ENCODE results near the gene KDM5C. TPM values are rescaled to one million over a fixed set of nuclear protein-coding genes. Genes with fewer than 3 reads are reported as not detected.
"Not testable (repeated sequence)": the region's sequence is repeated elsewhere in the genome, so short reads cannot be mapped to it uniquely, and the experiment has no call there.

KDM5C gene
- total and polyA plus RNA-seq, 5 experiments from 2014 or later: 21.0 to 153 (median 26.5) TPM

DNA sequence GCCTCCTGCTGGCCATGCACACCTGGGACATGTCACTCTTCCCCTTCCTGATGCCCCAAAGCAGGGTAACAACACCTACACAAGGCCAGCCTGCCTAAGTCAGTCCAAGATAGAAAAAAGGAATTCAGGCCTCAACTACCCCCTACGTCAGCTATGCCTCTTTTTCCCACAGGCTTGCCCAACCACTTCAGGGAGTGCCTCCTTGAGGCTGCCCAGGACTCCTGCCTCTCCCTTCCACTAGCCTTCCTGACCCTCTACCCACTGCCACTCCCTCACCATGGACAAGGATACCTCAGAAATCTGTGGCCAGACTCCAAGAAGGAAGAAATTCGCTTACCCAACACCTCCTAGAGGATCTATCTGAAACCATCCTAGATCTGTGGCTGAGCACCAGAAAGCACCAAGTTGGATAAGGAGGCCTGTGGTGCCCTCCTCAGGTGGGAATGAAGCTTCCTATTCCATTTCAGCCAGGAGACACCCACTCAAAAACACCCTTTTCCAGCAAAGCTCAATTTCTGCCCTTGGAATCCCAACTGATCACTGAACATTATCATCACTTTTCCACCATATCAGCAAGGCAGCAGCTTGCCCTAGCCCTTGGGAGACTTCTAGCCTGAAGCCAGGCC, 1.8 kb downstream of the KDM5C start:
- peak overlapping the region; percentile 92 to 99 (median 96) for H3K4me3 Mint-ChIP-seq
- H3K27ac Mint-ChIP-seq: peak overlapping the region; percentile 57 to 99 (median 98)
- H3K9me3 Mint-ChIP-seq: peaks cover 0 to 3% (median 0%) of the 10 kb centered on the region in 9 donors
- peaks cover 0 to 22% (median 0%) of the 10 kb centered on the region in 3 donors for H3K36me3 Mint-ChIP-seq
- POLR2A ChIA-PET: no interaction called here
- no peak for ATAC-seq
- H3K27me3 Mint-ChIP-seq: no peaks in the 10 kb centered on the region
- no peak for DNase-seq
- H3K4me1 Mint-ChIP-seq: peaks cover 4 to 39% (median 36%) of the 10 kb centered on the region in 4 donors

DNA sequence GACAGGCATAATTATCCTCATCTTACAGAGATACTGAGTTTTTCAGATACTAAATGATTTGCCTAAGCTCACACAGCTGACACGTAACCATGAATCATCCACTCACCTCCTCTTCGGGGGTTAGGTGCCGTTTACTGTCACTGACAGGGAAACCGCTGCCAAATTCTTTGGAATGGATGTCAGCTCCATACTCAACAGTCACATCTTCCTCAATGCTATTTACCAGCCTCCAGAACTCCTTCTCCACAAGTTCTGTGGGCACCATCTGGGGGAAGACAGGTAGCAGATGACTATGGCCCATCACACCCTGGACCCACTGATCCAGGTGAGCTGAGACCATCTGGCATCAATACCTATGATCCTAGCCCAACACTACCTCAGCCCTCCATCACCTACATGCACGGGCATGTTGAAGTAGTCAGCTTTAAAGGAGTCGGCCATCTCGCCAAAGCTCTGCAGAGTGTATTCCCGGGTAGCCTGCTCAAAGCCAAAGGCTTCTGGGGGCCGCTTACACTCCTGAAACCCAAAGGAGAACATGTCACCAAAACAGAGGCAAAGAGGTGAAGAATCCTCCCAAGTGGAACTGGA, 13.5 kb downstream of the KDM5C start:
- H3K27ac Mint-ChIP-seq: no peak overlapping the region
- no peak overlapping the region for H3K4me3 Mint-ChIP-seq
- POLR2A ChIA-PET: interaction anchor here (0.7 kb wide), 1 partner anchor 8 kb away, joined by 3 read pairs; no protein-coding TSS in a partner anchor
- DNase-seq (no peak), ATAC-seq (no peak)
- H3K27me3 Mint-ChIP-seq: no peaks in the 10 kb centered on the region
- no peaks in the 10 kb centered on the region for H3K9me3 Mint-ChIP-seq
- no peaks in the 10 kb centered on the region for H3K4me1 Mint-ChIP-seq
- H3K36me3 Mint-ChIP-seq: peaks cover 7 to 79% (median 9%) of the 10 kb centered on the region in 3 donors

DNA sequence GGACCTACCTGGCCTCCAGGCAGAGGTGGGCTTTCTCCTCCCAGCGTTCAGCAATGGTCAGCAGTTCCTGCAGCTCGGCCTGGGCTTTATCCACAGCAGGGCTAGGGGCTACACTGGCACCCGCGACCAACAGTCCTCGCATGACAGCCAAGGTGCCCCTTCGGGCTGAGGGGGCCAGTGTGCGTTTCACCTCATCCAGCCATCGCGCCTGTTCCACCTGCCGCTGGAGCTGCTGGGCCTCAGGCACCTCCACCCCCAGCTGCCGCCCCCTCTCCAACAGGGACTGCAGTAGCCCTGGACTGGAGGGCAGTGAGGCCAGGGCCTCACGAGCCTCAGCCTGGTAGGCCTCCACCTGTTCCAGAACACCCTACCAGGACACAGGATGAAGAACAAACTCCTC, 28.3 kb downstream of the KDM5C start:
- Mint-ChIP-seq H3K9me3 (no peaks in the 10 kb centered on the region), H3K36me3 (peaks cover 2 to 64% (median 9%) of the 10 kb centered on the region in 3 donors), H3K27ac (peak overlapping the region in 1 of 10 donors; percentile 68), H3K4me1 (no peaks in the 10 kb centered on the region), H3K4me3 (no peak overlapping the region), H3K27me3 (no peaks in the 10 kb centered on the region)
- DNase-seq: no peak
- ATAC-seq: no peak
- POLR2A ChIA-PET: no interaction called here

DNA sequence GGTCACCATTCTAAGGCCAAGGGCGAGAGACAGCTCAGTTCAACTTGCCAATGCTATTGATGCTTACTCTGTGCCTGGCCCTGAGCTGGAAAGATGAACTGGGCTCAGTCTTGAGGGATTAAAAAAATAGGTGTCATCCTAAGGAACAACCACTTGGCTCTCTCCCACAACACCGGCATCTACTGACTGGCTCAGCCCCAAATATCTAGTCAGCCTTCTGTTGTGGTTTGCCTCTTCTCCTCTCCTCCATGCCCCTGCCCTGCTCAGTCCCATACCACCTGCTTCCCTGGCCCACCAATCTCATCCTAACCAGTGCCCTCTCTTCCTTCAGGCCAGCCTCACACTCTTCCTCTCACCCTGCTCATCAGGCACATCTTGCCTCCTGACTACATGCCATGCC, 29.6 kb downstream of the KDM5C start:
- ATAC-seq: no peak
- Mint-ChIP-seq H3K4me3 (no peak overlapping the region), H3K27me3 (no peaks in the 10 kb centered on the region), H3K9me3 (no peaks in the 10 kb centered on the region), H3K27ac (peak overlapping the region in 7 of 10 donors; percentile 5 to 89 (median 68)), H3K4me1 (peaks cover 0 to 2% (median 0%) of the 10 kb centered on the region in 4 donors), H3K36me3 (peaks cover 2 to 58% (median 9%) of the 10 kb centered on the region in 3 donors)
- no peak for DNase-seq
- POLR2A ChIA-PET: no interaction called here

DNA sequence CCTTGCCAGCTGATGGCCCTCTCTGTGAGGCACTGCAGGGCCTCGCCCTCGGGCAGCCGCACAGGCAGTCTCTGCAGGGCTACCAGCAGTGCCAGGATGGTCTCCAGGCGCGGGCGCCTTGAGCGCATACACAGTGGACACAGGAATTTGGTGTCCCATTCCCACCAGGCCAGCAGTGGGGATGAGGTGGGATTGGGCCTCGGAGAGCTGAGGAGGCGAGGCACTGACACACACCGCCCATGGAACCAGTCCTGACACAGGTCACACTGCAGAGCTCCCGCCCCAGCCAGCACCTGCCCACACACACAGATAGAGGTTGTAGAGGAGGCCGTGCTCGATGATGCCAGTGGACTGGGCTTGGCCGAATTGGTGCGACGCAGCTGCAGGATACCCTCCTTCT, 30.7 kb downstream of the KDM5C start:
- no peaks in the 10 kb centered on the region for H3K27me3 Mint-ChIP-seq
- no peak for DNase-seq
- POLR2A ChIA-PET: no interaction called here
- no peaks in the 10 kb centered on the region for H3K9me3 Mint-ChIP-seq
- no peak overlapping the region for H3K4me3 Mint-ChIP-seq
- peaks cover 0 to 2% (median 0%) of the 10 kb centered on the region in 4 donors for H3K4me1 Mint-ChIP-seq
- no peak for ATAC-seq
- H3K27ac Mint-ChIP-seq: peak overlapping the region in 2 of 10 donors; percentile 67 to 77
- H3K36me3 Mint-ChIP-seq: peaks cover 2 to 48% (median 9%) of the 10 kb centered on the region in 3 donors

DNA sequence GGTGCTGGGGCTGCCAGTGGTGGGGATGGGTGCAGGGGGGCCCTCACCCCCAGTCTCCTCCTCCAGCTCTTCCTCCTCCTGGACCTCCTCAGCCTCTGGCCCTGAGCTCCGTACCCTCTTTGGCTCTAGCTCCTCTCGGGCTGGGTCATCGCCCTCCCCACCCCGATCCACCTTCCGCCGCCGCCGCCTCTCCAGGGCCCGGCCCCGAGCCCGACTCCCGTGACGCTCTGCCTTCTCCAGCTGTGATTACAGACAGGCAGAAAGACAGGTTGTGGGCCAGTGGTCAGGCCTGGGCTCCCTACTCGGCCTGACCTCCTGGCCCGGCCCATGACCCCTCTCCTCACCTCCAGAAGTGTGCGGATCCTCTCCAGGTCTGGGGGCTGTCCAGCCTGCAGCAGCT, 31.9 kb downstream of the KDM5C start:
- Mint-ChIP-seq H3K4me3 (no peak overlapping the region), H3K4me1 (peaks cover 0 to 2% (median 0%) of the 10 kb centered on the region in 4 donors), H3K9me3 (no peaks in the 10 kb centered on the region), H3K36me3 (peaks cover 2 to 38% (median 5%) of the 10 kb centered on the region in 3 donors), H3K27ac (no peak overlapping the region), H3K27me3 (no peaks in the 10 kb centered on the region)
- POLR2A ChIA-PET: no interaction called here
- ATAC-seq (no peak), DNase-seq (no peak)

DNA sequence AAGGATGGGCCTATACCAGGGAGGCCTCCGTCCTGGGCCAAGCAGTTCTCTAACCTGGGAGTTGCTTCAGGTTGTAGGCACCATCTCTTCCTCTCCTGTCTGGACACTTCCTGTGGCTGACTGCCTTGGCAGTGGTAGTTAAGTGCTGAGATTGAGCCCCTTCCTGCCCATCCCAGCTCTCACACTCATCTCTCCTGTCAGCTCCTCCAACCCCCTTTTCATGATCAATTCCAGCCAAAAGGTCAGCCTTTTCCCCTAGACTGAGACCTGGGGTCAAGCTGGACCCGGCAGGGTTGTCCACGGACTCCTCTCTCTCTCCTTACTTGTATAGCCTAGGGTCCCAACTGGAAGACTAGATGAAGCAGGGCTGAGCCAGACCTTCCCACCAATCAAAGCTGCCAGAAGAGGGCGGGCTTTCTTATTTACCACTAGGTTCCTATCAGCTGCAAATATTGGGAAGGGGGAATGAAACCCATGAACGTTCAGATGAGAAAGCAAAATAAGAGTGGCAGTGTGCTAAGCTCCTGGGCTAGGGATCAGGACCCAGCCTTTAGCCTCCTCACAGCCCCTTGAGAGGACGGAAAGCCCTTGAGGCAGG, 34.5 kb downstream of the KDM5C start:
- H3K27ac Mint-ChIP-seq: peak overlapping the region in 9 of 10 donors; percentile 25 to 75 (median 56)
- peak; percentile 27 to 33 for ATAC-seq
- POLR2A ChIA-PET: no interaction called here

DNA sequence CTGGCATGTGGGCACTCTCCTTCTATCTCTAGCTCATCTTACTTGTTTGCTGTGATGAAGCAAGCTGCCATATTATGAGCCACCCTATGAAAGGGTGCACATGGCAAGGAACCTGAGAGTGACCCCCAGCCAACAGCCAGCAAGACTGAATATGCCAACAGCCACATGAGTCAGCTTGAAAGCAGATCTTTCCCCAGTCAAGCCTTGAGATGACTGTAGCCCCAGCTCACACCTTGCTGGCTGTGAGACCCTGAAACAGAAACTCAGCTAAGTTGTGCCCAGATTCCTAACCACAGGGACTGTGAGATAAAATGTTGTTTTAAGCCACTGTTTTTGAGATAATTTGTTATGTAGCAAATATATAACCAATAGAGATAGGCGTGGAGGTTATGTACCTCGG, 36.2 kb downstream of the KDM5C start:
- Mint-ChIP-seq H3K36me3 (peaks cover 0 to 9% (median 0%) of the 10 kb centered on the region in 3 donors), H3K9me3 (no peaks in the 10 kb centered on the region), H3K4me1 (peaks cover 0 to 2% (median 0%) of the 10 kb centered on the region in 4 donors), H3K27ac (peak overlapping the region in 7 of 10 donors; percentile 19 to 83 (median 40)), H3K4me3 (no peak overlapping the region), H3K27me3 (no peaks in the 10 kb centered on the region)
- POLR2A ChIA-PET: no interaction called here
- no peak for DNase-seq
- ATAC-seq: no peak

More for the DNA sequence above, 34.5 kb downstream of the KDM5C start:
- Mint-ChIP-seq H3K4me1 (peaks cover 0 to 2% (median 0%) of the 10 kb centered on the region in 4 donors), H3K27me3 (no peaks in the 10 kb centered on the region), H3K9me3 (no peaks in the 10 kb centered on the region), H3K4me3 (no peak overlapping the region), H3K36me3 (peaks cover 0 to 20% (median 0%) of the 10 kb centered on the region in 3 donors)
- no peak for DNase-seq

DNA sequence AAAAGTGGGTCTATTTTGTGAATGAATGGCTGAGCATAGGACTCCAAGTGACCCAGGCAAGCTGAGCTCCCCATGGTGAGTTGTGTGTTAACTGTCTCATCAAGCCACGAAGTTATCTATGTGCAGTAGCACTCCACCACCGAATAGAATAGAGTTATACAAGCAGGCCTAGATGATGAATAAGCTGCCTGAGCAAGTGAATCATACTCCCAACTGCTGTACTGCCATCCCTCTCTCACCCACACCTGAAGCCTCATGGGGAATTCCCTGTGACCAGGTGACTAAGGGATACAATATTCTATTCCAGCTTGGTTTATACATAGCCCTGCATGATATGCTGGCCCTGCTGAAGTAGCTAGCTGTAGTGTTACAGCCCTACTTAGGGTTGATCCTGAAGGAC, 38.7 kb downstream of the KDM5C start:
- POLR2A ChIA-PET: no interaction called here
- H3K27me3 Mint-ChIP-seq: no peaks in the 10 kb centered on the region
- H3K27ac Mint-ChIP-seq: peak overlapping the region in 2 of 10 donors; percentile 39 to 49
- DNase-seq: no peak
- no peak for ATAC-seq
- peaks cover 0 to 2% (median 0%) of the 10 kb centered on the region in 4 donors for H3K4me1 Mint-ChIP-seq
- no peaks in the 10 kb centered on the region for H3K36me3 Mint-ChIP-seq
- H3K4me3 Mint-ChIP-seq: no peak overlapping the region
- peaks cover 0 to 2% (median 0%) of the 10 kb centered on the region in 9 donors for H3K9me3 Mint-ChIP-seq

DNA sequence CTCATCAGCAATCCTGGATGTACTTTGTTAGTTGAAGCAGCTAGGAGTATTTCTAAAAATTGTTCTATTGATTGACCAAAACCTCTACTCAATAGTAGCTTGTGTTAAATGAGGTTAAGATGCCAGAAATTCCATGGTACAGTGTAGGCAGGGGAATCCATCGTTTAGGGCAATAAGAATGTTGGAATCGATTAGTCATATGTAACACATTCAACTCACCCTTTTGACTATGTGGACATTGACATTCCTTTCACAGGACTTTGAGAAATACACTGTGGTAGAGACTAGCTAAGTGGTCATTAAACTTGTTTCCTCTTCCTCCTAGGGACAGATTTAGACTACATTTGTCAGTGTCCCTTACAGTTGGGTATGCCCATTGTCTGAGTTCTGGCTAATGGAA, 40.2 kb downstream of the KDM5C start:
- H3K36me3 Mint-ChIP-seq: no peaks in the 10 kb centered on the region
- H3K4me1 Mint-ChIP-seq: no peaks in the 10 kb centered on the region
- H3K4me3 Mint-ChIP-seq: no peak overlapping the region
- ATAC-seq (no peak), DNase-seq (no peak)
- H3K27ac Mint-ChIP-seq: peak overlapping the region in 1 of 10 donors; percentile 4
- POLR2A ChIA-PET: no interaction called here
- H3K27me3 Mint-ChIP-seq: no peaks in the 10 kb centered on the region
- peaks cover 0 to 3% (median 0%) of the 10 kb centered on the region in 9 donors for H3K9me3 Mint-ChIP-seq

DNA sequence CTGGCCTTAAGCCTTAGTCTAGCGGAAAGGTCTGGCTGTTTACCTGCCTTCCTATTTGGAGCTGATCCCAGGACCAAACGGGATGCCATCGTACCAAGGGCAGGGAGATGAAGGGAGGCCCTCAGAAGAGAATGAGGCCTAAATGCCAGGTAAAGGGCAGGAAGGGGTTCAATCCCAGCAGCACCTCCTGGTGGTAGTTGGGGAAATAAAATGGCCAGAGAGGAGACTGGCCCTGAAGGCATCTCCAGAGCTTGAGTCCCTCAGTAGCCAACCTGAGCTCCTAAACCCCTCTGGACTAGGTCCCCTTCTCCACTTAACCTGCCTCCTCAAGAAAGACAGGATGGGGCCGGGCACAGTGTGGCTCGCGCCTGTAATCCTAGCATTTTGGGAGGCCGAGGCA, 53.7 kb downstream of the KDM5C start:
- Mint-ChIP-seq H3K27me3 (no peaks in the 10 kb centered on the region), H3K27ac (no peak overlapping the region), H3K4me1 (no peaks in the 10 kb centered on the region), H3K9me3 (peaks cover 0 to 9% (median 4%) of the 10 kb centered on the region in 9 donors), H3K36me3 (peaks cover 5 to 13% (median 9%) of the 10 kb centered on the region in 3 donors), H3K4me3 (no peak overlapping the region)
- no peak for ATAC-seq
- POLR2A ChIA-PET: no interaction called here
- DNase-seq: no peak

DNA sequence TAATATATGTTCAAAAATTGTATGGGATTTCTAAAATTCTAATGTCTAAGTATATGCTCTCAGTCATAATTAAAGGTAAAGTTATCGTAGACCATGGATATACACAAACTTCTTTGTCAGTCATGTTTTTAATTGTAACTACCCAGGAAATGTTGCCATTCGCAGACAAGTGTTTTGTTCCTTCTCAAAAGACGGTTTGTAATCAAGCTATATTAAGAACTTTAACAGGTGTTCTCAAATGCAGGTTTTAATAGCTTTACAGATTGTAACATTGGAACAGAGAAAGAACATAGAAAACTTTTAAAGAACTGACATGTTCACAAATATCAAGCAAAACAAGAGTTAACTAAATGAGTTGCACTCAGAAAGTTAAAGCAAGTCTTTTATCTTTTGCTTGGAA, 58.9 kb downstream of the KDM5C start:
- no peak overlapping the region for H3K4me3 Mint-ChIP-seq
- no peaks in the 10 kb centered on the region for H3K9me3 Mint-ChIP-seq
- no peak overlapping the region for H3K27ac Mint-ChIP-seq
- DNase-seq: no peak
- H3K27me3 Mint-ChIP-seq: no peaks in the 10 kb centered on the region
- H3K36me3 Mint-ChIP-seq: peaks cover 0 to 10% (median 0%) of the 10 kb centered on the region in 3 donors
- no peak for ATAC-seq
- peaks cover 0 to 5% (median 0%) of the 10 kb centered on the region in 4 donors for H3K4me1 Mint-ChIP-seq
- POLR2A ChIA-PET: no interaction called here

DNA sequence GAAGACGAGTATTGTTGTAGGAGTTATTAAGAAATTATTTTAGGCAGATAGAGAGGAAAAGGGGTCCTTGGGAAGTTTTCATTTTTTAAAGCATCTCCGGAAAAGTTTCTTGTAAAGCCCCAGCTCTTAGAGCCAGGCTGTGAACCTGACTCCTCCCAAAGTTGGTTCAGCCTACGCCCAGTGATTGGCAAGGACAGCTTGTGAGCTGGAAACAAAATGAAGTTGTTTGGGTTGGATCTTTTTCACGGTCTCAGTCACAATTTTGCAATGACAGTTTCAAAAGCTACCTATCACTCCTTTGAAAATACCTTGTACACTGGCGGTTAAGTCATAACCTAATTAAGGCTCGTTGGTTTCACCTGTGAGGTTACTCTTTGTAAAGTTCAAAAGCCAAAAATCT, 60.4 kb downstream of the KDM5C start:
- H3K36me3 Mint-ChIP-seq: peaks cover 0 to 11% (median 7%) of the 10 kb centered on the region in 3 donors
- POLR2A ChIA-PET, H3K4me3 Mint-ChIP-seq, H3K27ac Mint-ChIP-seq, H3K27me3 Mint-ChIP-seq, H3K4me1 Mint-ChIP-seq, DNase-seq, ATAC-seq, H3K9me3 Mint-ChIP-seq: not testable (repeated sequence)
